PC-9 (cell line): ENCODE results near the gene HCRTR2. TPM values are rescaled to one million over a fixed set of nuclear protein-coding genes. Genes with fewer than 3 reads are reported as not detected.

Experiments used
- BruUV-seq: library from RNA; stranded (reverse); fragments of 400-500 nt; replicated peaks from 2 replicates; lab custom pipeline; 2021; lab: Mats Ljungman, UMichigan
- CTCF ChIA-PET: fragments of 300-600 bp; sonication (Branson Sonifier 250); formaldehyde crosslinking; loops from one replicate; lab custom pipeline; 2022; ENCODE audit warnings: antibody characterized with exemption; lab: Charles Lee
- POLR2A ChIA-PET: fragments of 300-600 bp; sonication (Branson Sonifier 250); formaldehyde crosslinking; loops from one replicate; lab custom pipeline; 2022; ENCODE audit warnings: antibody characterized with exemption; ENCODE audit not compliant: unreplicated experiment; lab: Charles Lee
- DNase-seq, 2 experiments: peaks; one replicate each; pipeline versions ENCODE4 v3.0.0 to v3.0.0-alpha.2; 2015 to 2022; ENCODE audit warnings: mixed read lengths in 1 of 2
- H2AFZ ChIP-seq: fragments of 200-600 bp; sonication (generic); 2 replicates; pipeline ENCODE4 v1.8.1; 2017; ENCODE audit warnings: antibody characterized with exemption
- H3F3A ChIP-seq: fragments of 200-600 bp; sonication (generic); 2 replicates; pipeline ENCODE4 v1.8.1; 2017; ENCODE audit warnings: antibody characterized with exemption, mild to moderate bottlenecking, low read depth; ENCODE audit not compliant: insufficient read depth
- H3K27ac ChIP-seq: fragments of 200-600 bp; sonication (generic); 2 replicates; pipeline ENCODE4 v1.6.1; 2016; ENCODE audit warnings: mixed run types
- H3K27me3 ChIP-seq: fragments of 200-600 bp; sonication (generic); 2 replicates; pipeline ENCODE4 v1.6.1; 2016; ENCODE audit warnings: low read depth, mixed run types; ENCODE audit not compliant: insufficient read depth
- H3K36me3 ChIP-seq: fragments of 200-600 bp; sonication (generic); 2 replicates; pipeline ENCODE4 v1.6.1; 2016; ENCODE audit warnings: low read depth, mixed run types
- H3K4me1 ChIP-seq: fragments of 200-600 bp; sonication (generic); replicated peaks from 2 replicates; pipeline ENCODE4 v1.6.1; 2016; ENCODE audit warnings: mixed run types; ENCODE audit not compliant: insufficient read depth
- H3K4me2 ChIP-seq: fragments of 200-600 bp; sonication (generic); 2 replicates; pipeline ENCODE4 v1.6.1; 2017; ENCODE audit warnings: mixed run types
- H3K4me3 ChIP-seq: fragments of 200-600 bp; sonication (generic); 2 replicates; pipeline ENCODE4 v1.6.1; 2016; ENCODE audit warnings: mixed run types
- H3K79me2 ChIP-seq: fragments of 200-600 bp; sonication (generic); 2 replicates; pipeline ENCODE4 v1.6.1; 2017; ENCODE audit warnings: low read depth, mixed run types
- H3K9me2 ChIP-seq: fragments of 200-600 bp; sonication (generic); 2 replicates; pipeline ENCODE4 v1.8.1; 2017; ENCODE audit warnings: mild to moderate bottlenecking; ENCODE audit not compliant: insufficient read depth
- H3K9me3 ChIP-seq: fragments of 200-600 bp; sonication (generic); 2 replicates; pipeline ENCODE4 v1.8.1; 2016; ENCODE audit warnings: low read depth; ENCODE audit not compliant: insufficient read depth
- H4K20me1 ChIP-seq: fragments of 200-600 bp; sonication (generic); 2 replicates; pipeline ENCODE4 v1.8.1; 2017; ENCODE audit not compliant: insufficient read depth
- CTCF ChIP-seq: fragments of 200-600 bp; sonication (generic); conservative IDR thresholded peaks from 2 replicates; pipeline ENCODE4 v1.6.1; 2017; ENCODE audit warnings: mixed run types, antibody characterized with exemption, mild to moderate bottlenecking, moderate library complexity
- EZH2 ChIP-seq: fragments of 200-600 bp; sonication (generic); IDR thresholded peaks from 2 replicates; pipeline ENCODE4 v1.8.0; 2017; ENCODE audit warnings: antibody characterized with exemption, low read depth
- intact Hi-C: fragments of 100-400 bp; cut with micrococcal nuclease; formaldehyde crosslinking; loops from one replicate; pipeline ENCODE4 v1.10.0; 2022; ENCODE audit not compliant: unreplicated experiment
- total RNA-seq: library from RNA; stranded (reverse); gene quantifications from 2 replicates; pipeline ENCODE4 v1.2.3, GENCODE V29; 2021

Gene HCRTR2
- total RNA-seq, 1 experiment from 2014 or later: not detected

DNA sequence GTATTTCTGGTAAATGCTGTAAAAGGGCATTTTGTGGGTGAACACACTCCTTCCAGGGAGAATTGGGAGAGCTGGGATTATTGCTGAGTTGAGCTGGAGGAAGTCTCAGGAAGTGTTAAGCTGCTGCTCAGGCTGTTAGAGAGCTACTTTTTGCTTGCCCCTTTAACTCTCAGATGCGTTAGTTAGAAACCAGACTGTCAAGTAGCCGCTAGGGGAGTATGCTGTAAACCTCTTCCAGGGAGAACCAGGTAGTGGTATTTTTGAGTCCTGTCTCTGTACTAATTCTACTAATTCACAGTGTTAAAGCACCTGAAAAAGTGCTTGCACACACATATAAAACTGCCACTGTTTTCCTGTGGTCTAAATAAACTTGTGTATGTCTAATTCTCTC lies 146.4 kb downstream of the HCRTR2 start:
- BruUV-seq: no TSS peak
- no peaks in the 10 kb centered on the region for H3K36me3 ChIP-seq
- CTCF ChIA-PET: no interaction called here
- no peaks in the 10 kb centered on the region for H3F3A ChIP-seq
- H2AFZ ChIP-seq: no peak overlapping the region
- TF ChIP-seq EZH2 (no peak), CTCF (no peak)
- DNase-seq: no peak
- no peaks in the 10 kb centered on the region for H3K9me3 ChIP-seq
- no peaks in the 10 kb centered on the region for H3K4me1 ChIP-seq
- POLR2A ChIA-PET: interaction anchor here (0.6 to 0.7 kb wide), 2 partner anchors 915 to 1802 kb away, joined by 3 read pairs; no protein-coding TSS in a partner anchor
- no peak overlapping the region for H3K4me3 ChIP-seq
- no peaks in the 10 kb centered on the region for H3K9me2 ChIP-seq
- no peaks in the 10 kb centered on the region for H4K20me1 ChIP-seq
- no peaks in the 10 kb centered on the region for H3K79me2 ChIP-seq
- intact Hi-C loops: no loop called here
- H3K27ac ChIP-seq: no peak overlapping the region
- no peaks in the 10 kb centered on the region for H3K27me3 ChIP-seq
- H3K4me2 ChIP-seq: no peak overlapping the region

DNA sequence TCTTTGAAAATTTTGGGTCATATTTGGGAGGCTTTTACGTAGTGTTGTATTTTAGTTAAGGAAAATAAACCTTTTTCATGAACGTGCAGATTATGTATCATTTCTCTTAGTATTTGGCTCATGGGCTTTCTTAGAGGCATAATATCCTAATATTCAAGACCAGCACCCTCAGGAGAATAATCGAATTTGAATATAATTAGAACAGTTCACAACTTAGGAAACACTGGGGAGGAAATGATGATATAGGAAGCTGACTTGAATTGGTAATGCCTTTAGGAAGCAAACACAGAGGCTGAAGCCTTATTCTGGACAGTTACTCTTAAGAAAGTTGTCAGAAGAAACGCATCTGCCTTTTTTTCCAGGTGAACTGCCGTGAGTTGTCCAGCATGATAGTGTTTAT lies 152.9 kb downstream of the HCRTR2 start, which contains the start of gene GFRAL:
Gene GFRAL (plus strand): TSS at position 301 of the 400 bp plus-strand sequence. CDS start 86 bp downstream, at position 387.
- no peaks in the 10 kb centered on the region for H3K9me2 ChIP-seq
- no peak within 1 kb of the TSS for H3K4me2 ChIP-seq
- no peaks in the 10 kb centered on the region for H3K27me3 ChIP-seq
- no peak for DNase-seq
- H3K4me3 ChIP-seq: no peak within 1 kb of the TSS
- CTCF ChIA-PET: no interaction called here
- no peak within 1 kb of the TSS for H3K27ac ChIP-seq
- H2AFZ ChIP-seq: no peak within 1 kb of the TSS
- no peaks in the 10 kb centered on the region for H3K9me3 ChIP-seq
- no peaks in the 10 kb centered on the region for H3K36me3 ChIP-seq
- intact Hi-C loops: no loop called here
- BruUV-seq: no TSS peak
- no peaks in the 10 kb centered on the region for H3K4me1 ChIP-seq
- H3F3A ChIP-seq: no peaks in the 10 kb centered on the region
- H4K20me1 ChIP-seq: no peaks in the 10 kb centered on the region
- TF ChIP-seq EZH2: no peak
- no peak for TF ChIP-seq CTCF
- H3K79me2 ChIP-seq: no peaks in the 10 kb centered on the region
- POLR2A ChIA-PET: no interaction called here

Other genes starting within 250 kb of the HCRTR2 start
- gene GFRAL, start 153.0 kb downstream of the HCRTR2 start, total RNA-seq: not detected in 2 replicates